ENCODE measurements around the gene OTX1.

Gene OTX1

GRCh38 chr2:63053889-63054602 lies 3.4 kb downstream of the OTX1 start:
- DNase-seq (ENCODE audit: low read depth) = no peak
- peak; percentile 30 for TF ChIP-seq CTCF (IDR thresholded peaks at IDR 0.05; ENCODE audit: control insufficient read depth, insufficient read depth, low read depth, low read length, missing control alignments)
- H3K4me3 ChIP-seq (ENCODE audit: control insufficient read depth, low read depth, low read length) = no peak overlapping the region

GRCh38 chr2:63054841-63055225 lies 4.2 kb downstream of the OTX1 start:
- no peak for DNase-seq (ENCODE audit: low read depth)
- no peak for TF ChIP-seq CTCF (IDR thresholded peaks at IDR 0.05; ENCODE audit: control insufficient read depth, insufficient read depth, low read depth, low read length, missing control alignments)
- H3K4me3 ChIP-seq (ENCODE audit: control insufficient read depth, low read depth, low read length) = no peak overlapping the region

GRCh38 chr2:63055226-63056106 lies 4.8 kb downstream of the OTX1 start:
- peak overlapping the region; percentile 29 for H3K4me3 ChIP-seq (ENCODE audit: control insufficient read depth, low read depth, low read length)
- DNase-seq (ENCODE audit: low read depth) = no peak
- no peak for TF ChIP-seq CTCF (IDR thresholded peaks at IDR 0.05; ENCODE audit: control insufficient read depth, insufficient read depth, low read depth, low read length, missing control alignments)

- no peak for TF ChIP-seq CTCF (IDR thresholded peaks at IDR 0.05; ENCODE audit: control insufficient read depth, insufficient read depth, low read depth, low read length, missing control alignments)
- no peak for DNase-seq (ENCODE audit: low read depth)
- no peak overlapping the region for H3K4me3 ChIP-seq (ENCODE audit: control insufficient read depth, low read depth, low read length)
Observed at GRCh38 chr2:63056107-63057050, 5.7 kb downstream of the OTX1 start.

GRCh38 chr2:63057249-63058143 lies 6.9 kb downstream of the OTX1 start:
- no peak overlapping the region for H3K4me3 ChIP-seq (ENCODE audit: control insufficient read depth, low read depth, low read length)
- no peak for TF ChIP-seq CTCF (IDR thresholded peaks at IDR 0.05; ENCODE audit: control insufficient read depth, insufficient read depth, low read depth, low read length, missing control alignments)
- no peak for DNase-seq (ENCODE audit: low read depth)
